H1 (cell line): ENCODE results near the gene GGA1. TPM values are rescaled to one million over a fixed set of nuclear protein-coding genes. Genes with fewer than 3 reads are reported as not detected.
A peak's percentile ranks its signal among the peaks of the same experiment; 100 is the strongest.

ENCODE experiments used
- ASH2L ChIP-seq: fragments of 200-600, 300-600 bp; sonication (generic); IDR thresholded peaks from one replicate; pipeline ENCODE4 v1.7.1; 2017; ENCODE audit warnings: low read length
- ATF3 ChIP-seq: IDR thresholded peaks from 2 replicates; pipeline ENCODE4 v1.6.1; 2011; ENCODE audit warnings: low read depth, mild to moderate bottlenecking, low read length; ENCODE audit not compliant: insufficient read depth
- BRCA1 ChIP-seq: IDR thresholded peaks from 2 replicates; pipeline ENCODE4 v1.6.1; 2012; ENCODE audit warnings: low read depth, low read length, improper control_type of control experiment
- CEBPB ChIP-seq: IDR thresholded peaks from 2 replicates; pipeline ENCODE4 v1.6.1; 2012; ENCODE audit warnings: low read depth, low read length
- CHD1 ChIP-seq: IDR thresholded peaks from 2 replicates; pipeline ENCODE4 v1.6.1; 2012; ENCODE audit warnings: low read depth, low read length, improper control_type of control experiment
- CHD2 ChIP-seq: IDR thresholded peaks from 2 replicates; pipeline ENCODE4 v1.6.1; 2012; ENCODE audit warnings: low read length, improper control_type of control experiment
- CREB1 ChIP-seq: IDR thresholded peaks from 2 replicates; pipeline ENCODE4 v1.6.1; 2012; ENCODE audit warnings: inconsistent platforms
- CTBP2 ChIP-seq: IDR thresholded peaks from 2 replicates; pipeline ENCODE4 v1.7.0; 2011; ENCODE audit warnings: borderline replicate concordance, mild to moderate bottlenecking, moderate library complexity, mixed read lengths, low read length; ENCODE audit not compliant: insufficient read depth, insufficient read length
- EGR1 ChIP-seq: IDR thresholded peaks from 2 replicates; pipeline ENCODE4 v1.6.1; 2011; ENCODE audit warnings: low read depth, low read length, borderline replicate concordance
- EP300 ChIP-seq, 2 experiments: IDR thresholded peaks; 1 replicate in 1 of 2; 2 replicates in 1 of 2; pipeline ENCODE4 v1.6.1; 2011 to 2012; ENCODE audit warnings: low read depth in 2 of 2, low read length in 2 of 2, mild to moderate bottlenecking in 2 of 2, borderline replicate concordance in 1 of 2, inconsistent platforms in 1 of 2, moderate library complexity in 1 of 2
- HDAC2 ChIP-seq, 2 experiments: fragments of 300-600 bp in 1 of 2; sonication (generic) in 1 of 2; IDR thresholded peaks; 2 replicates each; pipeline ENCODE4 v1.6.1; 2011 to 2012; ENCODE audit warnings: low read depth in 2 of 2, low read length in 2 of 2, mild to moderate bottlenecking in 2 of 2, moderate library complexity in 2 of 2, borderline replicate concordance in 1 of 2, inconsistent platforms in 1 of 2
- POLR2A ChIP-seq, 2 experiments: IDR thresholded peaks; 1 replicate in 1 of 2; 2 replicates in 1 of 2; pipeline ENCODE4 v1.6.1; 2011; ENCODE audit warnings: low read depth in 2 of 2, low read length in 2 of 2, mild to moderate bottlenecking in 2 of 2; ENCODE audit errors: control extremely low read depth in 1 of 2
- RBBP5 ChIP-seq: IDR thresholded peaks from 2 replicates; pipeline ENCODE4 v1.7.1; 2012; ENCODE audit warnings: low read depth, mild to moderate bottlenecking, inconsistent platforms, low read length, moderate library complexity, borderline replicate concordance
- RXRA ChIP-seq: IDR thresholded peaks from 2 replicates; pipeline ENCODE4 v1.6.1; 2011; ENCODE audit warnings: low read depth, mild to moderate bottlenecking, low read length, moderate library complexity; ENCODE audit not compliant: insufficient read depth
- SIN3A ChIP-seq, 2 experiments: IDR thresholded peaks in 1 of 2; conservative IDR thresholded peaks in 1 of 2; 2 replicates each; pipeline ENCODE4 v1.6.1; 2011 to 2012; ENCODE audit warnings: low read length in 2 of 2, improper control_type of control experiment in 1 of 2, low read depth in 1 of 2, mild to moderate bottlenecking in 1 of 2
- TAF1 ChIP-seq: IDR thresholded peaks from 2 replicates; pipeline ENCODE4 v1.6.1; 2011; ENCODE audit warnings: mild to moderate bottlenecking, low read depth, low read length
- TCF12 ChIP-seq: IDR thresholded peaks from 2 replicates; pipeline ENCODE4 v1.6.1; 2011; ENCODE audit warnings: low read depth, mild to moderate bottlenecking, low read length
- TEAD4 ChIP-seq: IDR thresholded peaks from 2 replicates; pipeline ENCODE4 v1.6.1; 2012; ENCODE audit warnings: low read depth, low read length, inconsistent platforms, mixed read lengths
- YY1 ChIP-seq: IDR thresholded peaks from 2 replicates; pipeline ENCODE4 v1.6.1; 2011; ENCODE audit warnings: low read depth, mild to moderate bottlenecking, low read length
- polyA plus RNA-seq, 7 experiments: library from polyadenylated mRNA; depleted of rRNA in 3 of 7; stranded (reverse) in 5 of 7; unstranded in 2 of 7; fragments of >200 nt in 5 of 7; fragments of 200-250 nt in 2 of 7; gene quantifications; 1 replicate in 5 of 7; 2 replicates in 1 of 7; 4 replicates in 1 of 7; pipeline versions ENCODE4 v1.2.1 to v1.2.3, GENCODE V29; 2011 to 2013; ENCODE audit warnings: missing spikeins in 2 of 7, mixed read lengths in 2 of 7
- total RNA-seq: library from RNA; stranded (reverse); fragmentation: NEBNext Ultra II Directional; extraction: Animal tissue kit (Norgen Biotek cat#: 25700); gene quantifications from 2 replicates; pipeline ENCODE4 v1.2.1, GENCODE V29; 2021
- TF ChIP-seq, protein P1 (sequence below), 3 experiments: IDR thresholded peaks; 1 replicate in 2 of 3; 2 replicates in 1 of 3; pipeline versions ENCODE4 v1.5.1 to v1.6.1; 2011; ENCODE audit warnings: low read length in 3 of 3, mild to moderate bottlenecking in 3 of 3, inconsistent platforms in 2 of 3, low read depth in 1 of 3, moderate library complexity in 1 of 3; ENCODE audit not compliant: insufficient read depth in 1 of 3; ENCODE audit errors: control extremely low read depth in 1 of 3

GGA1 gene
- total and polyA plus RNA-seq, 2 of the 8 experiments (the other 6 are each of a cell fraction or from before 2014, with no cell fraction given), result 49.3 to 57.2 TPM

DNA sequence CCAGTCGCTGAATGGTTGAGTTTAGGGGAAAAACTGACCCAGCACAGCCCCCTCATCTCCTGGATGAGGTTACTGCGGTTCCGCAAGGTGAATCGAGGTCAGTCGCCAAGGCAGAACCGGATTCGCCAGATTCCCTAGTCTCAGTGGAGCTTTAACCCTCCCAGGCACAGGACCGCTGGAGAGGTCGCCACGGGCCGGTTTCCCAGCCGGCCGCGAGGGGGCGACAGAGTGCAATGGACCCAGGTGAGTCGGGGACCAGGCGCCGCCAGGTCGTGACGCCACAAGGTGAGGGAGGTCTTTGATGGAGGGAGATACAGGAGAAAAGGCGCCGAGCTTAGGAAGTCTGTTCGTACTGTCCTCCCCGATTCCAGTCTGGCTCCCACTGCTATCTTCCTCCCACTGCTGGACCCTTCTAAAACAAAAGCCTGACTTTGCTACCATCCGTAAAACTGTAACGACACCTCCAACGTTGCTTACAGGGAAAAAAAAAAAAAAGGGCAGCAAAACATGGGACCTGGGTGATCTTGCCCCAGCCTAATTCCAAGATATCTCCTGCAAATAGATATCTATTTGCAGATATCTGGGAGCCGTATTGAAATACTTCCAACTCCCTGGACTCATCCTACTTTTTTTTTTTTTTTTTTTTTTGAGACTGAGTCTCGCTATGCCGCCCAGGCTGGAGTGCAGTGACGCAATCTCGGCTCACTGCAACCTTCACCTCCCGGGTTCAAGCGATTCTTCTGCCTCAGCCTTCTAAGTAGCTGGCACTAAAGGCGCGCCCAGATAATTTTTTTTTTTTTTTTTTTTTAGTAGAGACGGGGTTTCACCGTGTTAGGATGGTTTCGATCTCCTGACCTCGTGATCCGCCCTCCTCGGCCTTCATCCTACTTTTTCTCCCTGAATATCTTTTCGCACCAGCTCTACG is 1.4 kb upstream of the GGA1 start (continued):
- TF ChIP-seq POLR2A (IDR thresholded peaks at IDR 0.05; ENCODE audit: control extremely low read depth in 1 of 2, low read depth in 2 of 2, low read length in 2 of 2), result peak in 1 of 2 experiments; percentile 81; a peak in 2 of 3 replicates
- peak; percentile 87 for TF ChIP-seq CREB1
- TF ChIP-seq EGR1, result no peak
- TF ChIP-seq ASH2L, result peak; percentile 66
- TF ChIP-seq CHD2, result 0 out of 2 replicates have a peak, but pooled peaks have one; percentile 17
- TF ChIP-seq EP300 (IDR thresholded peaks at IDR 0.05; ENCODE audit: borderline replicate concordance in 1 of 2, low read depth in 2 of 2, low read length in 2 of 2), result peak in 1 of 2 experiments; percentile 32; a peak in 1 of 3 replicates
- no peak for TF ChIP-seq CHD1
- TF ChIP-seq RXRA, result peak; percentile 94
- no peak for TF ChIP-seq BRCA1
- 0 out of 2 replicates have a peak, but pooled peaks have one; percentile 36 for TF ChIP-seq TCF12
- TF ChIP-seq YY1, result 0 out of 2 replicates have a peak, but pooled peaks have one; percentile 57
- peak; percentile 82 for TF ChIP-seq CEBPB
- TF ChIP-seq CTBP2, result no peak
- peak in 1 of 2 experiments; percentile 66; a peak in 2 of 4 replicates for TF ChIP-seq SIN3A (conservative IDR thresholded peaks at IDR 0.05 in 1 of 2, IDR thresholded peaks at IDR 0.05 in 1 of 2; ENCODE audit: low read depth in 1 of 2, low read length in 2 of 2)
- TF ChIP-seq RBBP5, result 0 out of 2 replicates have a peak, but pooled peaks have one; percentile 56
- TF ChIP-seq, protein P1, sequence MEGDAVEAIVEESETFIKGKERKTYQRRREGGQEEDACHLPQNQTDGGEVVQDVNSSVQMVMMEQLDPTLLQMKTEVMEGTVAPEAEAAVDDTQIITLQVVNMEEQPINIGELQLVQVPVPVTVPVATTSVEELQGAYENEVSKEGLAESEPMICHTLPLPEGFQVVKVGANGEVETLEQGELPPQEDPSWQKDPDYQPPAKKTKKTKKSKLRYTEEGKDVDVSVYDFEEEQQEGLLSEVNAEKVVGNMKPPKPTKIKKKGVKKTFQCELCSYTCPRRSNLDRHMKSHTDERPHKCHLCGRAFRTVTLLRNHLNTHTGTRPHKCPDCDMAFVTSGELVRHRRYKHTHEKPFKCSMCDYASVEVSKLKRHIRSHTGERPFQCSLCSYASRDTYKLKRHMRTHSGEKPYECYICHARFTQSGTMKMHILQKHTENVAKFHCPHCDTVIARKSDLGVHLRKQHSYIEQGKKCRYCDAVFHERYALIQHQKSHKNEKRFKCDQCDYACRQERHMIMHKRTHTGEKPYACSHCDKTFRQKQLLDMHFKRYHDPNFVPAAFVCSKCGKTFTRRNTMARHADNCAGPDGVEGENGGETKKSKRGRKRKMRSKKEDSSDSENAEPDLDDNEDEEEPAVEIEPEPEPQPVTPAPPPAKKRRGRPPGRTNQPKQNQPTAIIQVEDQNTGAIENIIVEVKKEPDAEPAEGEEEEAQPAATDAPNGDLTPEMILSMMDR (IDR thresholded peaks at IDR 0.05; ENCODE audit: control extremely low read depth in 1 of 3, insufficient read depth in 1 of 3, low read depth in 1 of 3, low read length in 3 of 3), result peak; percentile 91 to 99 (median 94)
- no peak for TF ChIP-seq ATF3
- TF ChIP-seq TEAD4, result peak; percentile 48
- TF ChIP-seq HDAC2 (IDR thresholded peaks at IDR 0.05; ENCODE audit: borderline replicate concordance in 1 of 2, low read depth in 2 of 2, low read length in 2 of 2), result no peak
- peak; percentile 79 for TF ChIP-seq TAF1
